GOT3 (cell line): Measurements from ENCODE around the gene CSN1S1.
"Not testable (repeated sequence)": the region's sequence is repeated elsewhere in the genome, so short reads cannot be mapped to it uniquely, and the experiment has no call there.

Experiments
- DNase-seq: peaks from one replicate; lab custom pipeline; 2025; ENCODE audit warnings: mixed read lengths; lab: John Stamatoyannopoulos, UW

Gene CSN1S1, protein sequence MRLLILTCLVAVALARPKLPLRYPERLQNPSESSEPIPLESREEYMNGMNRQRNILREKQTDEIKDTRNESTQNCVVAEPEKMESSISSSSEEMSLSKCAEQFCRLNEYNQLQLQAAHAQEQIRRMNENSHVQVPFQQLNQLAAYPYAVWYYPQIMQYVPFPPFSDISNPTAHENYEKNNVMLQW

DNA sequence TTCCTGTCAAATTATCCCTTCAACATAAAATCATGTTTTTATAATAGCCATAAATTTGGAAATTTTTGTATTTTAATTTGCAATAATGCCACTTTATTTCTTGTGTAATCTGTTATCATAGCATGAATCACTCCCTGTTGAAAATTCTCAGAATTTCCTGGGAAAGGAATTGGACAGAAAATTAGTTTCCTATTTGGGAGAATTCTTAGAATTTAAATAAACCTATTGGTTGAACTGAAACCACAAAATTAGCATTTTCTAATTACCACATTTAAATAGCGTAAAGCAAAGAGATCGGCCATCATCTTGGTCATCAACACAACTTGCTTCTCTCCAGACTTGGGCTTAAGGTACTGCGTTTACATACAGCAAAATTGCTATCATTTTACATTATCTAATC, at the start of gene CSN1S1:
TSS of gene CSN1S1 (plus strand) at position 301 of the 400 bp plus-strand sequence. CDS start 1,488 bp downstream, outside the sequence.
- DNase-seq, result no peak

DNA sequence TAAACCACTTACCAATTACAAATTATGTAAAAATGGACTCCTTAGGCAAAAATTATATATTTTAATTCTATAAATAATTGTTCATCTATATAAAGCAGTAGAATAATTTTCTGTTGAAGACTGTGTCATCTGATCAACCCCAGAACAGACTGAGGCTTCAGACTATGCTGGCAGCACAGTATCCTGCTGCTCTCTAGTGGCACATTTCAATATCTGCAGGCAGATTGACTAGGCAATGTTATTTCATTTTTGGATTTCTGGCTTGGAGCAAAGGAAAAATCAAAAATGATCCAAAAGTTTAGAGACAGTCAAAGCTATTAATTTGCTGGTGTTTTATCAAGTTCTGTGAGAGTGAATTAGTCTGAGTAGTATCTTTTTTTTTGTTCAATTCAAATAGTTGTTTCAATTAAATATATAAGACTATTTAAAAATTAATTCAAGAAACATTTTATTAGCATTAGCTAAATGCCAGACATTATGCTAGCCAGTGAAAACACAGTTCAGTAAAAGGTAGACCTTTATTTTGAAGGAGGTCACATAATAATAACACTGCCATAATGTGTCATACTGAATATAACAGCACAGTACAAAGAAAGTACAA, 49.6 kb upstream of the CSN1S1 start:
- no peak for DNase-seq

DNA sequence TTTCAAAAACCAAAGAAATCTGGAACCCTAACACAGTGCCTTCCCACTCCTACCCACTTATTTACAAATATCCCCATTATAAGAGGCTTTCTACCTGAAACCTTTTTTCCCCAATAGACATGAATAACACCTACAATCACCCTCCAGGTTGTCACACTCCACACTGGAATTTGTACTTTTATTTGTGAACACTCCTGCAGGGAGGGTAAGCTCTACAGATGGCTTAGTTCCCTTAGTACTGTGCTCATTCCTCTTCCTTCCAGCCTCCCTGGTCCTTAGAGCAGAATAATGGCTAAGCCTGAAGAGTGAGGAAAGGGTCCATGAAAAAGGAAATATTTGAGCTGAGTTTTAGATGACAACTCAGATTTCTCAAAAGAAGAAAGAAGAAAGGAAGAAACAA, 48.7 kb upstream of the CSN1S1 start:
- no peak for DNase-seq

DNA sequence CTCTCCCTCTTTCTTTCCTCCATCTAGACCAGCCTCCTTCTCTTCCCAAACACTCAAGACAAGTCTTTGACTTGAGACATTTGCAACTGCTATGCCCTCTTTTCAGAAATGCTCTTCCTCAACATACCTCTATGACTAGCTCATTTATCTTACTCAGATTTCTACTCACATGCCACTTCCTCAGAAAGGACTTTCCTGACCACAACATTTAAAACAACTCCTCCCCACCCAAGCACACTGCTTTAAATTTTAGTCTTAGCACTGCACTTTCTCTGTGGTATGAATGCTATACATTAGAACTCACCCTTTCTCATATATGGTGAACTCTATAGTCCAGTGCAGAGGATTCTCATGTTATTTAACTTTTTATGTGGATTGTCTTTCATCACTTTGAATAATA, 42.5 kb upstream of the CSN1S1 start:
- DNase-seq, result no peak

DNA sequence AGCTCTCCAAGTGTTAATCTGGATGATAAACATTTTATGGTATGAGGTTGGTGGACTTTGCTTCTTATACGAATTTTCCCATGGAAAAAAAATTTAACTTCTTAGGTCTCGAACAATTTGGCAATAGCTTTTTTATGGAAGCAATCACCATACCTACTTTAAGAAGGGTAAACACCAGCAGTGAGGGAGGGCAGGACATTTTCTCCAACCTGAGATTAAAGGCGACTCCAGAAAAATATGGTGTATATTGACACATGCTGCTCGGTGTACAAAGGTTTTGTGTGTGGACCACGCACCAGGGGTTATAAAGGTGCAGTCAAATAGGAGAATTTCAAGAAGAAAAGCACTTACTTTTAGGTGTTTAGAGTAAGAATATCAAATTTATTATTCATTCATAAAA, 36.7 kb upstream of the CSN1S1 start:
- DNase-seq, result no peak

DNA sequence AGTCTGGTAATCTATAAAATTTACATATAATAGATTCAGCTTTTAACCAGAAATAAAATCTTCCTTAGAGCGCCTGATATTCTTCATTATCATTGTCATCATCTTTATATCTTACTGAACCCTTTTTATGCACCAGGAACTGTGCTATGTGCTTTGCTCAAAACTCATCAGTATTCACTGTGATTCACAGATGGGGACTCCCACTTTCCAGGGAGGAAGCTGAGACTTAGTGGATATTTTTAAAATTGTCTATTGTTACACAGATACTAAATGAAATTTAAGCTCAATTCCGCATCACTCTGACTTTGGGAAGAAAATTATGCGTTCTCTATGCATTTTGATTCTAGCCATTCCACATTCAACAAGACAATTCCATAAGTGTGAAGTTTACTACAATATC, 36.1 kb upstream of the CSN1S1 start:
- DNase-seq, result no peak

DNA sequence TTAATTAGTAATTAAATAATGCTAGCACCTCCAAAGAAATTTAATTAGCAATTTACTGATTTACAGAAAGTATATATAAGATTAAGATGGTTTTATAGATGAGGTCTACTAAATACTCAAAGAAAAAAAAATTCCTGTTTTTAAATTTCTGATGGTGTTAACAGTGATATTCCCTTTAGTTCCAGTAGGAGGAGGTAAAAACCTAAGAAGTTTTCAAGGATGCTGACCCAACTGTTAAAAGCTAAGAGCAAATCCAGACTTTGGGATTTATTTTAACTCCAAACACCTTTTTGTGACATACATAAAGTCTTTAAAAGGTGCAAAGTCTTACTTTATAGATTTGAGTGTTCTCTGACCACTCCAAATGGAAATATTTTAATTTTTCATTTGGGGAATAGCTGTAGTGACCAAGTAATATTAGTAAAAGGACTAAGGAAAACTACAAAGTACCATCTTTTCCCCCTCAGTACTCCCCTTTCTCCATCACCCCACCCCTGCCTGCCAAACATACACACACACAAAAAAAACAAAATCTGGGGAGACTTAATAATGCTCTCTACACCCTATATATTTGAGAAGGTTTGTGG, 34.2 kb upstream of the CSN1S1 start:
- DNase-seq, result no peak

DNA sequence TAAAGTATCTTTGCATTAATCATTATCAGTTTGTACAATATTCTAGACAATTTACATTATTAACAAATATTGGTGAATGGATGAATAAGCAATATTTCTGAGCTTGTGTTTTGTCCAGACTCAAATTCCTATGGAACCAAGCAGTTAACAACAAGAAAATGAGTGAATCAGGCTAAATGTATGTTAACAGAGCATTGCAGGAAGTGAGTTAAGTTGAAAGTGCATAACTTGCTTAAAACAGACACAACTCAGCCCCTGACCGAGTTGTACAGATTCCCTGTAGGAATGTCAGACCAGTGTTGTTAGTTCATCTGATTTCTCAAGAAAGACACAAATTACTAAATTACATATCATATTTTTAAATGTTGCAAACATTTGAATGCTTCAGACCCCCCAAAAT, 23.7 kb upstream of the CSN1S1 start:
- DNase-seq, result no peak

DNA sequence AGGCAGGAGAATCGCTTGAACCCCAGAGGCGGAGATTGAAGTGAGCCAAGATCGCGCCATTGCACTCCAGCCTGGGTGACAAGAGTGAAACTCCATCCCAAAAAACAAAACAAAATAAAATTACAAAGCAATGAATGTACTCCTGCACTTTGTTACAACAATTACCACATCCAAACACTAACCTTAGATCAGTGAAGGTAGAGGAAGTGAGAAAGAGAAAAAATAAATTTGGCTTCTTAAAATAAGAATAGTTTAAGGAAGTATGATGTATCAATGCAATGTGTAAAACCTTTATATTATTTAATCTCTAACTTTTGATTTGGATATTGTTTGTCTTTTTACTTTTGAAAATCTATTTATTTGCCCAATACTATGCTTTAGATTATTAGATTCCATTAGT, 21.7 kb upstream of the CSN1S1 start:
- DNase-seq, result no peak

DNA sequence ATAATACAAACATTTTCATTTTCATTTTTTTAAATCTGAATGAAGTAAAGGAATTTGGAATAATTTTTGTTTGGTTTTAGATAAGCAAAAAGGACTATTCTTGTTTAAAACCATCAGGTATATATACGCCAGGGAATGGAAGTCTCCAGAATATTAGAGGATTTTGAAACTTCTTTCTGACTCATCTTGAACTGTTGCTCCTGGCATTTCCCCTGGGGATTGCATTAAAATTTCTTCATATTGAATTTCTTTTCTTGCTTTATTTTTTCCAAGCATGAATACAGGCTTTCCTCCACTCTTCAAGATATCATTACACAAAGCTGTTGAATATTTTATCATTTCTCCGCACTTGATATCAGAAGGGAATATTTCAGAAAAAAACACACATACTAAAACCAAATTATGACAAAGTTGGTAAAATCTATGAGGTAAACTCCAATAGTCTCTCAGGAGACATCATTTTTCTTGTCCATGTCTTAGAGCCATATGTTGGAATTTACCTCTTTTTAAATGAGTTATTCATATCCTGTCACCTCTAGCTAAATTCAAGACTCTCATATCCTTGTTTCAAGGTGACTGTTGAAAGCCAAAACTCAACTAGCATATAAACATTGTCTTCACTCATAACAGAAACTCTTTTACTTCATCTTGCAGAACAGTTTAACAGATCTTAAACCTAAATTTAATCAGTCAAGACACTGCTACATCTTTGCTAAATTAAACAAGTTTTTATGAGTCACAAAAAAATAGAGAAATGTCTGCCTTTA, 20.7 kb upstream of the CSN1S1 start:
- DNase-seq, result no peak

DNA sequence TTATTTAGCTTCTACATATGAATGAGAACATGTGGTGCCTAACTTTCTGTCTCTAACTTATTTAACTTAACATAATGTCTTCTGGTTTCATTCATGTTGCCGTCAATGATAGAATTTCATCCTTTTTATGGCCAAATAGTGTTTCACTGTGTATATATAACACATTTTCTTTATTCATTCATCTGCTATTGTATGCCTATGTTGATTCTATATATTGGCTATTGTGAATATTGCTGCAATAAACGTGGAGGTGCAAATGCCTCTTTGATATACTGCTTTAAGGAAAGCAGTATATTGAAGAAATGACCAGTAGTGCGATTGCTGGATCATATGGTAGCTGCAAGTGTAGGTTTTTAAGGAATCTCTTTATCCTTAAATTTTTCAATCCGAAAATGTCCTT, 10.0 kb upstream of the CSN1S1 start:
- DNase-seq, result no peak

DNA sequence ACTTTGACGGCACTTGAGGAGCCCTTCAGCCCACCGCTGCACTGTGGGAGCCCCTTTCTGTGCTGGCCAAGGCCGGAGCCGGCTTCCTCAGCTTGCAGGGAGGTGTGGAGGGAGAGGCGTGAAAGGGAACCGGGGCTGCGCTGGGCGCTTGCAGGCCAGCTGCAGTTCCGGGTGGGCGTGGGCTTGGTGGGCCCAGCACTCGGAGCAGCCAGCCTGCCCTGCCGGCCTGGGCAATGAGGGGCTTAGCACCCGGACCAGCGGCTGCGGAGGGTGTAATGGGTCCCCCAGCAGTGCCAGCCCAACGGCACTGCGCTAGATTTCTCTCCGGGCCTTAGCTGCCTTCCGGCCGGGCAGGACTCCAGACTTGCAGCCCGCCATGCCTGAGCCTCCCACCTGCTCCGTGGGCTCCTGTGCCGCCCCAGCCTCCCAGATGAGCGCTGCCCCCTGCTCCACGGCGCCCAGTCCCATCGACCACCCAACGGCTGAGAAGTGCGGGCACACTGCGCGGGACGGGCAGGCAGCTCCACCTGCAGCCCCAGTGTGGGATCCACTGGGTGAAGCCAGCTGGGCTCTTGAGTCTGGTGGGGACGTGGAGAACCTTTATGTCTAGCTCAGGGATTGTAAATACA, 7.0 kb upstream of the CSN1S1 start:
- not testable (repeated sequence) for DNase-seq

DNA sequence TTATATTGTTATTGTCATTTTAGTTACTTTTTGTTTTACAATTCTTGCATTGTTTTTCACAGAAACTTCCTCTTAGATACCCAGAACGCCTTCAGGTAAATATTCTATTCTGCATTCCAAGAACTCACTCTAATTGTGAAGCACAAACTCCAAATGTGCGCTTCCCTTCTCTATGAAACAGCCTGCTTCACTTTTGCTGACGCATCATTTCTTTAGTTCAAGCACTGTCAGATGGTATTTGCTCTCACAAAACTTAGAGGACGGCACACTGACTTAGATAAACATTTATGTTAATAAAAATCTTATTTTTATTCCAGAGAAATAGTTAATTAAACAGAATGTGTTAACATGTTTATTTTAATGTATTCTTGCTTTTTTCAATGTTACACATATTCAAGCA, 3.3 kb downstream of the CSN1S1 start:
- no peak for DNase-seq

DNA sequence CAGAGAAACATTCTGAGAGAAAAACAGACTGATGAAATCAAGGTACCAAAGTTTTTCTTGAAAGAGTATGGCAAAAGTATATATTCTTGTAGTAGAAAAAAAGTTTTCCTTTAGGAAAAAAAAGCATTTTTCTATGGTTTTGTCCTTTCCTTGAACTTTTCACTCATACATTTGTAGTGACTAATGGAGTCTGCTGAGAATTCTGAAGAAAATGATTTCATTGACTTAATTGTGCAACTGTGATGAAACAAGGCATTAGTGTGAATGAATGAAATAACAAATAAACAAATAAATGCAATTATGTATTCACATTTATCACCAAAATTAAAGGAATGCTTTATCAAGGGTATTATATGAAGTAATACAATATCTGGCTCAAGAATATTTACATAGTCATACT, 5.7 kb downstream of the CSN1S1 start:
- DNase-seq, result no peak

DNA sequence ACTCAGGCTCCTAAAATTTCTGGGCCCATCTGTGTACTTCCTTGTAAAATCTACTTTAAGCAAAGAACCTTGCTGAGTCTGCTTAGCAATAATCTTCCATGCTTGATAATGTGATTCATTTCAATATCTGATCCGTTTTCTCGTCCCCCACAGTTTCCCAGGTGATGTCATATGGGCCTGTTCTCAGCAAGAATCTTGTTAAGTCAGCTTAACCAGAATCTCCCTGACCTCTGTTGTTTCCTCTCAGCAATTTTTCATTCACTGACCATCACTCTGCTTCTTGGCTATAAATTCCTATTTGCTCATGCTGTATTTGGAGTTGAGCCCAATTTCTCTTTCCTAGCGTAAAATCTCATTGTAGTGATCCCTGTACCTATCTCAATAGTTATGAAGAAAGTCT, 20.7 kb downstream of the CSN1S1 start:
- DNase-seq, result no peak

DNA sequence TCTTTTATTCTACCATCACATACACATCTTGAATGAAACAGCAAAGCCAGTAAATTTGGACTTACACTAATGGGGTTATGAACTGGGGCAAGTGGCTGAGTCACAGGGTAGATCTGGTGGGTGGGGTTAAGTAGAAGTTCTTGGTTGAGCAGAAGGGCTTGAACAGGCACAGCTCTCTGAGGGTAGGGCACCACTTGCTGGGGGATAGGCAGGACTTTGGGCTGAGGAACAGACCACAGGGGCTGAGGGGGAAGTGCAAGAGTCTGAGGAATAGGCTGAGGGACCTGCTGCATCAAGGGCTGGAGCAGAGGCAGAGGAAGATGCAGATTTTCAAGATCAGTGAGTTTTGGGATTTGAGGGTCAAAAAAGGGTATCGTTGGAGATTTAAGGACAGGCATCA, 26.3 kb downstream of the CSN1S1 start:
- DNase-seq, result no peak

DNA sequence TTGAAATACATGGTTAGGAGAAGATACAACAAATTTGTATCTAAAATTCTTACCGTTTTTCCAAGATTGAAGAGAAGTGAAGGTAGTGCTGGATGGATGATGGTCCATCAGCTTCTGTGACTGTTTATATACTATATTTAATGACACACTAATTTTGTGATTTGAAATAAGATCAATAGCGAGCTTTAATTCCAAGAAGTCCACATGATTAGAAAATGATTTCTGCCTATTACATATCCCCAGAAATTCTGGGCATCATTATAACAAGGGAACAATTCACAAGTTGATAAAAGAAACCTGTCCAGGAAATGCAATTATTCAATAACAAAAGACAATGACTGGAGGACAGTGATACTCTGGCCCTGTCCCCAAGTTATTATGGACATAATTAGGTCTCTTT, 34.8 kb downstream of the CSN1S1 start, which contains the start of gene CSN2:
TSS of gene CSN2 (minus strand) at position 101 of the 400 bp plus-strand sequence. CDS start 4,733 bp downstream, outside the sequence.
- DNase-seq, result no peak

DNA sequence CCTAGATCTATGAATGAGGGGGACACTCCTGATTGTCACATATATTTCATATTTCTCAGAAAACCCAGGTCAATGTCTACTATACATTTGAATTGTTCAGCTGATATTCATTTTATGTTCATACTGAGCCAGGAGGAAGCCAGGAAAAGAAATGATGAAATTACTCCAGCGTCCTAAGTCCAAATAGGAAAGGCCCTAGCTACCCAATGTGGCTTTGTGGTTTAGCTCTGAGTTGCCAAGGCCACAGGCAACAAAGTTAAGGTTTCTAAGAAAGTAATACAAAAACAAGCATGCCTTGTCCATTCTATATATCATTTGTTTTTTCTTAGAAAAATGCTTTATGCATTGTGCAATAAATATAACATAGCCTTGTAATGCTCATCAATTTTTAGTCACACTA, 39.2 kb downstream of the CSN1S1 start:
- DNase-seq, result no peak

DNA sequence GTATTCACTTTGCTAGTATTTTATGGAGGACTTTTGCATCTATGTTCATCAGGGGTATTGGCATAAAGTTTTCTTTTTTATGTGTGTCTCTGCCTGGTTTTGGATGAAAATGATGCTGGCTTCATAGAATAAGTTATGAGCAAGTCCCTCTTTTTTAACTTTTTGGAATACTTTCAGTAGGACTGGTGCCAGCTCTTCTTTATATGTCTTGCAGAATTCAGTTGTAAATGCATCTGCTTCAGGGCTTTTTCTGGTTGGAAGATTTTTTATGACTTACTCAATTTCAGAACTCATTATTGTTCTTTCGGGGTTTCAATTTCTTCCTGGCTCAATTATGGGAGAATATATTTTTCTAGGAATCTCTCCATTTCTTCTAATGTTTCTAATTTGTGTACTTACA, 43.8 kb downstream of the CSN1S1 start:
- no peak for DNase-seq

DNA sequence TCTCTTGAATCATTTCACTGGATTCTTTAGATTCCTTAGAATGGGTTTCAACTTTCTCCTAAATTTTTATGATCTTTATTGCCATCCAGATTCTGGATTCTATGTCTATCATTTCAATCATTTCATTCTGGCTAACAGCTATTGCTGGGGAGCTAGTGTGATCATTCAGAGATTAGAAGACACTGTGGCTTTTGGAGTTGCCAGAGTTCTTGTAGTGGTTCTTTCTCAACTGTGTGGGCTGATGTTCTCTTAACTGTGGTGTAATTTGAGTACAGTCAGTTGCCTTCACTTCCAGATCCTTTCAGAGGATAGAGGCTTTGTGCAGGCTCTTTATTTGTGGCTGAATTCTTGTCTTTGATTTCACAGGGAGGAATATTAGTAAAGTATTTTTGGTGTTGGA, 46.7 kb downstream of the CSN1S1 start:
- DNase-seq, result no peak

DNA sequence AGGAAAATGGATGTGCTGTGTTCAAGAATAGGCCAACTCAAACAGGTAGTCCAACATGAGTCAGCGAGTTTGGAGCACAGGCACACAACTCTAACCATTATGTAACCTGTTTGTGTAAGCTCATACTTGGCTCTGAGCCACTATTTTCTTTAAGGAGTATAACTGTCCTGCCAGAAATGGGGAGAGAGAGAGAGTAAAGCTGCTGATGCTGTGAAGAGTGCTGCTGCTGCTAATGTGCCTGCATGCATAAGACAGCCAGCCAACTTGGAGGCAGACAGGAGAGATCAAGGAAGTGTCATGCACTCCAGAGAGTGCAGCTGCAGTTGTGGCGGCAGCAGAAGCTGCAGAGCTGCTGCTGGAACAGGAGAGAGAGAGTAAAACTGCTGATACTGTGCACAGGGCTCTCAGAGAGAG, 53.2 kb downstream of the CSN1S1 start:
- DNase-seq, result no peak

DNA sequence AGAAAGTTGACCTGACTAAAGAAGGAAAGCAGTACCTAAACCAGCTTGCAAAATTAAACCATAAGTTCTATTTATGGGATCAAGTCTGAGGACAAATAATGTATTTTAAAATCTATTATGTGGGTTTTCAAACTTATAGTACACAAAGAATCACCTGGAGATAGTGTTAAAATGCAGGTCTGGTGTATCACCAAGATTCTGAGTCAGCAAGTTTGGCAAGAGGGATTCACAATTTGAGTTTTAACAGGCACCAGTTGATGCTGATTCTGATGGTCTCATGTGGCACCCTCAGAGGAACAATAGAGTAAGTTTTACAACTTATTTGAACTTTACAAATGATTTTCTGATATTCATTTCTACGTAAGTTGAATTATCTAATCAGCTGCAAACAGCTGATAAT, 55.8 kb downstream of the CSN1S1 start:
- no peak for DNase-seq

DNA sequence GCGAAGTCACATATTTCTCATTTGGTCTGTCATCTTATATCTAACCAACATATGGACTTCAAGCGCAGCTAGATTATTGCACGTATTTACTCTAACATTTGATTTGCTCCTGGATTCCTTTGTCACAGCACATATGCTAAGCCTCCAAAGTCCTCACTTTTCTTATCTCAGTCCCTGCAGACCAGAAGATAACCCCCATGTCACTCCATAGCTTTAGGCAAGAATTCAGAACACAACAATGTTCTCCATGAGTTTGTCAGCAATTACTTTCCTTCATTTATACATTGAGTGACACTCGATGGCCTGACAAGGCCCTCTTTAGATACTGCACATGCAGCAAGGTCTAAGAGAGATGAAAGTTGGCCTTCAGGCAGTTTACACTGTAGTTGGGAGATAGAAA, 60.1 kb downstream of the CSN1S1 start:
- no peak for DNase-seq
